H1 (cell line): Measurements from ENCODE around the gene TLK1. TPM values are rescaled to one million over a fixed set of nuclear protein-coding genes. Genes with fewer than 3 reads are reported as not detected.

Experiments
- CTCF ChIA-PET: fragments of 300-600 bp; sonication (Branson Sonifier 250); formaldehyde crosslinking; loops from one replicate; lab custom pipeline; 2021; ENCODE audit not compliant: partially characterized antibody; lab: Charles Lee
- POLR2A ChIA-PET: fragments of 300-600 bp; sonication (Branson Sonifier 250); formaldehyde crosslinking; loops from one replicate; lab custom pipeline; 2021; ENCODE audit warnings: inconsistent platforms; ENCODE audit not compliant: partially characterized antibody; lab: Charles Lee
- DNase-seq, 2 experiments: peaks; one replicate each; pipeline versions ENCODE4 v3.0.0 to v3.0.0-alpha.2; 2010 to 2022; ENCODE audit warnings: low spot score in 2 of 2, low read depth in 1 of 2, mixed read lengths in 1 of 2
- FAIRE-seq: peaks from 2 replicates; lab custom pipeline; 2011; peaks lifted over from hg19 to GRCh38; lab: Jason Lieb, UNC
- H2AFZ ChIP-seq: 2 replicates; pipeline ENCODE4 v1.8.1; 2012; ENCODE audit warnings: low read length, inconsistent platforms
- H2AK5ac ChIP-seq: 2 replicates; pipeline ENCODE4 v1.6.1; 2013; ENCODE audit warnings: low read depth, low read length
- H2BK120ac ChIP-seq: replicated peaks from 2 replicates; pipeline ENCODE3; 2013; ENCODE audit warnings: low read depth, low read length, inconsistent platforms
- H2BK12ac ChIP-seq: 2 replicates; pipeline ENCODE4 v1.6.1; 2013; ENCODE audit warnings: low read depth, low read length
- H2BK15ac ChIP-seq: 2 replicates; pipeline ENCODE4 v1.6.1; 2013; ENCODE audit warnings: low read length
- H2BK20ac ChIP-seq: 2 replicates; pipeline ENCODE4 v1.6.1; 2013; ENCODE audit warnings: low read length
- H2BK5ac ChIP-seq: 2 replicates; pipeline ENCODE4 v1.6.1; 2013; ENCODE audit warnings: low read depth, low read length
- H3K14ac ChIP-seq: 2 replicates; pipeline ENCODE4 v1.6.1; 2013; ENCODE audit warnings: inconsistent platforms; ENCODE audit not compliant: insufficient read length
- H3K18ac ChIP-seq: 2 replicates; pipeline ENCODE4 v1.6.1; 2013; ENCODE audit warnings: low read length; ENCODE audit errors: extremely low read depth
- H3K23ac ChIP-seq: 2 replicates; pipeline ENCODE4 v1.6.1; 2013; ENCODE audit warnings: inconsistent platforms; ENCODE audit not compliant: insufficient read length
- H3K23me2 ChIP-seq: 2 replicates; pipeline ENCODE4 v1.6.1; 2013; ENCODE audit warnings: low read depth, low read length
- H3K27ac ChIP-seq: 2 replicates; pipeline ENCODE4 v1.6.1; 2011; ENCODE audit warnings: low read depth, low read length, inconsistent platforms
- H3K27me3 ChIP-seq, 4 experiments: replicated peaks in 1 of 4; 1 replicate in 1 of 4; 2 replicates in 3 of 4; pipeline versions ENCODE4 v1.6.1 to v1.8.1; 2011 to 2013; ENCODE audit warnings: low read length in 3 of 4, mild to moderate bottlenecking in 3 of 4, inconsistent platforms in 2 of 4, mixed read lengths in 2 of 4, moderate library complexity in 1 of 4; ENCODE audit not compliant: control insufficient read depth in 3 of 4, insufficient read depth in 3 of 4; ENCODE audit errors: extremely low read depth in 1 of 4
- H3K36me3 ChIP-seq, 4 experiments: 2 replicates each; pipeline versions ENCODE4 v1.6.1 to v1.8.1; 2011 to 2013; ENCODE audit warnings: mild to moderate bottlenecking in 4 of 4, low read length in 3 of 4, moderate library complexity in 2 of 4, control low read depth in 1 of 4, inconsistent platforms in 1 of 4; ENCODE audit not compliant: insufficient read depth in 4 of 4, control insufficient read depth in 2 of 4
- H3K4ac ChIP-seq: replicated peaks from 2 replicates; pipeline ENCODE3; 2013; ENCODE audit warnings: low read length, low read depth, mixed read lengths, inconsistent platforms; ENCODE audit not compliant: insufficient read length
- H3K4me1 ChIP-seq, 4 experiments: replicated peaks in 1 of 4; 1 replicate in 1 of 4; 2 replicates in 3 of 4; pipeline versions ENCODE4 v1.6.1 to v1.8.1; 2011 to 2013; ENCODE audit warnings: low read length in 3 of 4, inconsistent platforms in 2 of 4, mixed read lengths in 1 of 4; ENCODE audit not compliant: insufficient read depth in 4 of 4, control insufficient read depth in 3 of 4
- H3K4me2 ChIP-seq, 2 experiments: 2 replicates each; pipeline versions ENCODE4 v1.6.1 to v1.8.1; 2011 to 2013; ENCODE audit warnings: low read depth in 2 of 2, low read length in 2 of 2, control low read depth in 1 of 2, inconsistent platforms in 1 of 2, mild to moderate bottlenecking in 1 of 2; ENCODE audit not compliant: insufficient read depth in 1 of 2
- H3K4me3 ChIP-seq, 4 experiments: fragments of 200-600, 300-600 bp in 1 of 4; sonication (generic), shearing (Covaris generic), sonication (Bioruptor Twin) in 1 of 4; 2 replicates each; pipeline versions ENCODE4 v1.5.1 to v1.8.1; 2011 to 2016; ENCODE audit warnings: low read length in 4 of 4, low read depth in 3 of 4, control low read depth in 2 of 4, inconsistent platforms in 2 of 4, mild to moderate bottlenecking in 2 of 4, mixed read lengths in 1 of 4, moderate library complexity in 1 of 4; ENCODE audit not compliant: insufficient read depth in 2 of 4; ENCODE audit errors: extremely low read depth in 1 of 4
- H3K56ac ChIP-seq: replicated peaks from 2 replicates; pipeline ENCODE3; 2013; ENCODE audit warnings: low read depth, mild to moderate bottlenecking, mixed read lengths, low read length, inconsistent platforms; ENCODE audit not compliant: insufficient read length
- H3K79me1 ChIP-seq: 2 replicates; pipeline ENCODE4 v1.6.1; 2013; ENCODE audit warnings: low read depth, low read length, control low read depth
- H3K79me2 ChIP-seq, 2 experiments: 2 replicates each; pipeline versions ENCODE4 v1.6.1 to v1.8.1; 2012 to 2013; ENCODE audit warnings: low read length in 2 of 2, mild to moderate bottlenecking in 2 of 2, inconsistent platforms in 1 of 2; ENCODE audit not compliant: insufficient read depth in 2 of 2, control insufficient read depth in 1 of 2
- H3K9ac ChIP-seq, 4 experiments: replicated peaks in 1 of 4; 1 replicate in 1 of 4; 2 replicates in 3 of 4; pipeline versions ENCODE4 v1.6.1 to v1.8.1; 2011 to 2013; ENCODE audit warnings: low read depth in 3 of 4, low read length in 3 of 4, control low read depth in 2 of 4, mild to moderate bottlenecking in 2 of 4, moderate library complexity in 2 of 4, inconsistent platforms in 1 of 4; ENCODE audit errors: extremely low read depth in 1 of 4
- H3K9me3 ChIP-seq, 2 experiments: 2 replicates each; pipeline versions ENCODE4 v1.6.1 to v1.8.1; 2012 to 2013; ENCODE audit warnings: mild to moderate bottlenecking in 2 of 2, moderate library complexity in 2 of 2, control low read depth in 1 of 2, inconsistent platforms in 1 of 2, low read depth in 1 of 2, low read length in 1 of 2, mixed read lengths in 1 of 2; ENCODE audit not compliant: insufficient read depth in 2 of 2
- H4K20me1 ChIP-seq, 2 experiments: replicated peaks in 1 of 2; 2 replicates each; pipeline versions ENCODE3 to v1.8.1; 2011 to 2013; ENCODE audit warnings: inconsistent platforms in 2 of 2, low read length in 2 of 2, mild to moderate bottlenecking in 1 of 2; ENCODE audit not compliant: insufficient read depth in 2 of 2, control insufficient read depth in 1 of 2
- H4K5ac ChIP-seq: 2 replicates; pipeline ENCODE4 v1.6.1; 2013; ENCODE audit warnings: low read length, low read depth, mixed read lengths, inconsistent platforms; ENCODE audit not compliant: insufficient read length
- H4K8ac ChIP-seq: 2 replicates; pipeline ENCODE4 v1.8.0; 2013; ENCODE audit warnings: mild to moderate bottlenecking, moderate library complexity, low read length, inconsistent platforms; ENCODE audit not compliant: insufficient read depth; ENCODE audit errors: extremely low read depth
- H4K91ac ChIP-seq: replicated peaks from 2 replicates; pipeline ENCODE3; 2013; ENCODE audit warnings: low read length, mixed read lengths, inconsistent platforms; ENCODE audit not compliant: insufficient read length
- BACH1 ChIP-seq: IDR thresholded peaks from 2 replicates; pipeline ENCODE4 v1.6.1; 2012; ENCODE audit warnings: low read length, improper control_type of control experiment
- CTCF ChIP-seq, 3 experiments: IDR thresholded peaks; 1 replicate in 2 of 3; 2 replicates in 1 of 3; pipeline versions ENCODE4 v1.5.1 to v1.6.1; 2011; ENCODE audit warnings: low read length in 3 of 3, mild to moderate bottlenecking in 3 of 3, inconsistent platforms in 2 of 3, low read depth in 1 of 3, moderate library complexity in 1 of 3; ENCODE audit not compliant: insufficient read depth in 1 of 3; ENCODE audit errors: control extremely low read depth in 1 of 3
- JUND ChIP-seq: IDR thresholded peaks from 2 replicates; pipeline ENCODE4 v1.6.1; 2011; ENCODE audit warnings: mild to moderate bottlenecking, improper control_type of control experiment, low read length
- KDM1A ChIP-seq: fragments of 200-600, 300-600 bp; sonication (generic); IDR thresholded peaks from 2 replicates; pipeline ENCODE4 v1.7.1; 2016; ENCODE audit warnings: mild to moderate bottlenecking, low read length, borderline replicate concordance
- KDM5A ChIP-seq: fragments of 200-600 bp; IDR thresholded peaks from 2 replicates; pipeline ENCODE4 v1.7.1; 2012; ENCODE audit warnings: mild to moderate bottlenecking, low read length, inconsistent platforms, mixed read lengths
- NRF1 ChIP-seq: IDR thresholded peaks from 2 replicates; pipeline ENCODE4 v1.6.1; 2011; ENCODE audit warnings: mild to moderate bottlenecking, low read depth, low read length, improper control_type of control experiment
- RNF2 ChIP-seq: fragments of 200-900, 300-1000 bp; sonication (generic); IDR thresholded peaks from 2 replicates; pipeline ENCODE4 v1.7.1; 2016; ENCODE audit warnings: borderline replicate concordance, low read depth, mild to moderate bottlenecking, antibody characterized with exemption, low read length; ENCODE audit not compliant: poor library complexity, severe bottlenecking; ENCODE audit errors: missing control alignments
- YY1 ChIP-seq: IDR thresholded peaks from 2 replicates; pipeline ENCODE4 v1.6.1; 2011; ENCODE audit warnings: low read depth, mild to moderate bottlenecking, low read length
- ZNF274 ChIP-seq: IDR thresholded peaks from 2 replicates; pipeline ENCODE4 v1.7.0; 2012; ENCODE audit warnings: low read length, borderline replicate concordance; ENCODE audit errors: extremely low read depth
- WGBS, 2 experiments: shearing (Covaris generic) in 1 of 2; methylation state at CpG; one replicate each; pipeline versions ENCODE4 v1.1.6 to v1.1.7; 2013 to 2015; ENCODE audit warnings: low lambda C conversion rate in 2 of 2, mixed read lengths in 2 of 2, inconsistent platforms in 1 of 2, low coverage in 1 of 2, missing lambda C conversion rate in 1 of 2; ENCODE audit not compliant: insufficient replicate concordance in 2 of 2, insufficient coverage in 1 of 2, insufficient read length in 1 of 2; ENCODE audit errors: extremely low coverage in 1 of 2, missing lambda C conversion rate in 1 of 2; 5-methylcytosine and 5-hydroxymethylcytosine counted together
- polyA plus RNA-seq, 7 experiments: library from polyadenylated mRNA; depleted of rRNA in 3 of 7; stranded (reverse) in 5 of 7; unstranded in 2 of 7; fragments of >200 nt in 5 of 7; fragments of 200-250 nt in 2 of 7; gene quantifications; 1 replicate in 5 of 7; 2 replicates in 1 of 7; 4 replicates in 1 of 7; pipeline versions ENCODE4 v1.2.1 to v1.2.3, GENCODE V29; 2011 to 2013; ENCODE audit warnings: missing spikeins in 2 of 7, mixed read lengths in 2 of 7
- total RNA-seq: library from RNA; stranded (reverse); fragmentation: NEBNext Ultra II Directional; extraction: Animal tissue kit (Norgen Biotek cat#: 25700); gene quantifications from 2 replicates; pipeline ENCODE4 v1.2.1, GENCODE V29; 2021
- TF ChIP-seq, protein P1 (sequence below): IDR thresholded peaks from 2 replicates; pipeline ENCODE4 v1.6.1; 2012; ENCODE audit warnings: inconsistent platforms

The TLK1 gene
- total and polyA plus RNA-seq, 2 of the 8 experiments (the other 6 are each of a cell fraction or from before 2014, with no cell fraction given): 11.2 to 102 TPM

GRCh38 chr2:170943041-170943440, 217.7 kb downstream of the TLK1 start:
- Histone ChIP-seq H3K56ac (no peak overlapping the region), H3K18ac (no peak overlapping the region), H4K20me1 (peaks cover 7 to 18% of the 10 kb centered on the region in 2 experiments), H3K23ac (no peak overlapping the region), H3K14ac (no peak overlapping the region), H2BK120ac (no peak overlapping the region), H3K9ac (no peak overlapping the region), H2BK5ac (no peak overlapping the region), H3K79me2 (peaks cover 0 to 95% of the 10 kb centered on the region in 2 experiments; a peak in 3 of 4 replicates), H2BK12ac (no peak overlapping the region), H3K4ac (no peak overlapping the region), H2AFZ (no peak overlapping the region), H3K23me2 (no peaks in the 10 kb centered on the region), H3K27me3 (no peaks in the 10 kb centered on the region), H3K36me3 (peaks cover 0 to 5% (median 0%) of the 10 kb centered on the region in 4 experiments; a peak in 1 of 8 replicates), H4K91ac (no peak overlapping the region), H3K9me3 (no peaks in the 10 kb centered on the region), H4K5ac (no peak overlapping the region), H3K27ac (no peak overlapping the region), H3K4me2 (no peak overlapping the region), H2BK20ac (no peak overlapping the region), H3K4me3 (no peak overlapping the region), H3K4me1 (no peaks in the 10 kb centered on the region), H4K8ac (no peak overlapping the region), H3K79me1 (peaks cover 2% of the 10 kb centered on the region; the same call in 1 of the 2 replicates), H2AK5ac (no peak overlapping the region), H2BK15ac (no peak overlapping the region)
- DNase-seq (no peak), FAIRE-seq (no peak)
- WGBS, 2 experiments: 97% methylated on average over 1 of the region's 1 CpG; no CpG with 5 or more reads in 1 of the 2 experiments
- ChIA-PET POLR2A (interaction anchor here (1.7 kb wide), 1 partner anchor 12 kb away, joined by 6 read pairs; no protein-coding TSS in a partner anchor), CTCF (interaction anchor here (0.8 kb wide), 1 partner anchor 14 kb away, joined by 3 read pairs; no protein-coding TSS in a partner anchor)
- no peak for TF ChIP-seq KDM5A
- TF ChIP-seq RNF2: no peak
- no peak for TF ChIP-seq CTCF (IDR thresholded peaks at IDR 0.05; ENCODE audit: control extremely low read depth in 1 of 3, insufficient read depth in 1 of 3, low read depth in 1 of 3, low read length in 3 of 3)
- no peak for TF ChIP-seq NRF1
- TF ChIP-seq YY1: no peak
- no peak for TF ChIP-seq KDM1A
- TF ChIP-seq ZNF274: no peak
- TF ChIP-seq, protein P1, sequence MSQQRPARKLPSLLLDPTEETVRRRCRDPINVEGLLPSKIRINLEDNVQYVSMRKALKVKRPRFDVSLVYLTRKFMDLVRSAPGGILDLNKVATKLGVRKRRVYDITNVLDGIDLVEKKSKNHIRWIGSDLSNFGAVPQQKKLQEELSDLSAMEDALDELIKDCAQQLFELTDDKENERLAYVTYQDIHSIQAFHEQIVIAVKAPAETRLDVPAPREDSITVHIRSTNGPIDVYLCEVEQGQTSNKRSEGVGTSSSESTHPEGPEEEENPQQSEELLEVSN: no peak
- no peak for TF ChIP-seq JUND
- no peak for TF ChIP-seq BACH1
